Embryonic facial prominence (tissue), 1 donor: ENCODE data around the gene CHD2.
A peak's percentile ranks its signal among the peaks of the same experiment; 100 is the strongest.

Experiments
- DNase-seq: peaks from one replicate; pipeline ENCODE4 v3.0.0-alpha.2; 2016; ENCODE audit errors: extremely low spot score

The CHD2 gene

GRCh38 chr15:92885224-92886041 is 14.7 kb upstream of the CHD2 start:
- peak; percentile 6 for DNase-seq

- DNase-seq, result peak; percentile 18
These were observed 14.0 kb upstream of the CHD2 start for GRCh38 chr15:92886042-92886537.

DNA sequence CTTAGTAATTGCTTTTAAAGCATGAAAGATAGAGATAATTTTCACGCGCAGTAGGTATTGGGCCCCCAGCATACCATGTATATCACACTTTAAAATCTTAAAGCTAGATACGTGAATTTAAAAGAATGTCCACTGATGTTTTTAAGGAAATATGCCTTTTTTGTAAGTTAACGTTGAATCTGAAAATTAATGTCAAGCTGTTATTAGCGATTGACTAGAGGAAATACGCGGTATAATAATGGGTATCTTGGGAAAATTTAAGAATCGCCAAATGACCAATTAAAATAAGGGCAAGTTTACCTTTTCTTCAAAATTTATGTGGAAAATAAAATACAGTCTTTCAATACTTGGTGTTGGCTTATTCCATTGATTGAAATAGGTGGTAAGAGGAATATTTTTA is 13.3 kb upstream of the CHD2 start:
- DNase-seq, result peak; percentile 5

- no peak for DNase-seq
These were observed 12.3 kb upstream of the CHD2 start for GRCh38 chr15:92887869-92888268.

DNA sequence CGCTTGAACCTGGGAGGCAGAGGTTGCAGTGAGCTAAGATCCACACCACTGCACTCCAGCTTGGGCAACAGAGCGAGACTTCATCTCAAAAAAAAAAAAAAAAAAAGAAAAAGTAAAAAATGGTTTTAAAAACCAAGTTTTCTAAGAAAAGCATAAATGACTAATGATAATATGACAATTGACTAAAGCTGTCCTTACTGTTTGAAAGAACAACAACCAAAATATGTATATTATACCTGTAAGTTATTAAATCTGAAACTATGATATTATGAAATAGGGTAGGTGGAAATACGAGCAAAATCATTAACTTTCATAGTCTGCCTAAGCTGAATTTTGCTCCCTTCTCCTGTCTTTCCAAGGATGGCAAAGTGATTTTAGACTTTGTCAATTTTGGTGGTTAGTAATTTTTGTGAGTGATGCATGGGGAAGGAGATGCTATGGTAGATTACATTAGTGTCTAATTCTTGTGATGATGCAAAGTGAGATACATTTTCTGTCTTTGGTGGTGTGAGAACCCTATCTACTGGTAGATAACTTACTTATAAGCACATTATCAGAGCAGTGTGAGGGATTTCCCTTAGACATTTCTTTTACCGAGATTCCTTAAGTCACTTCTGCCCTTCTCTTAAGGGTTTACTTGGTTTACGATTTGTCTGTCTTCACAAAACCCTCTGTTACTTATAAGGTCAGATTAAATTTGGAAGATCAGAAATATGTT is 10.6 kb upstream of the CHD2 start:
- DNase-seq, result no peak

DNA sequence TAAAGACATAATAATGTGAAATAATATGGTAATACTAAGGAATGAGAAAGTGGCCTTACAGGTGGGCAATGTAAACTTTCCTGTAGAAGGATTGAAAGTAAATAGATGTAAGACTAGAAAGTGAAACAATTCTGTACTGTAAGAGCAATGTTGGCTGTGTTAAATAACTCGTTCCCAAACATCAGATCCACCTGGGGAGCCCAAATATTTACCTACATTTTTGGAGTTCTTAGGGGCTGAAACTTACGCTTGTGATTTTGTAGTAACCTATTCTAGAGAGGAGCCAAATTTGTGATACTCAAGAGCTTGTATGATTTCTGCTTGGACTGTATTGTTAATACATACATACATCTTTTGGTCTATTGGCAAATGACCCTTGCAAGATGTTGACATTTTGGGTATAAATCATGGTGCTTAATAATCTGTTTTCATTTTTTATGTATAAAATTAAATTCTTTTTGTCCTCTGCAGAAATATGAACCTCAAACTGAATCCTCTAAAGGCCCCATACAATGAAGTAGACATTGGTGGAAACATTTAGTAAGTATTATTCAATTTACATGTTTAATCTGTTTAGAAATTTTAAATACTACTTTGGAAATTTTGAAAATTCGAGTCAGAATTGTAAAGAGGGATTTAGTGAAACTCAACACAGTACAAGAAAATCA is 8.5 kb upstream of the CHD2 start:
- DNase-seq, result no peak

DNA sequence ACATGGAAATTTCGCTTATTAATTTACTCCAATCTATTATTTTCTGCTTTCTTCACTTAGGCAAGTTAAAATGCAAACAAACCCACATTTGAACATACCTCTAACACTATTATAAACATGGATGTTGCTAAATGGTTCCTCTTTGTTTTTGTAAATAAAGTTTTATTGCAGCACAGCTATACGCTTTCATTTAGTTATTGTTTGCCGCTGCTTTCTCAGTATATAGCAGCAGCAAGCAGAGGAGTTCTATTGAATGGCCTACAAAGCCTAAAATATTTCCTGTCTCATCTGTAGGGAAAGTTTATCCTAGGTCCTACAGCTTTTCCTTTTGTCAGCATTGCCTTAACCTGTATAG is 7.9 kb upstream of the CHD2 start:
- DNase-seq, result no peak

DNA sequence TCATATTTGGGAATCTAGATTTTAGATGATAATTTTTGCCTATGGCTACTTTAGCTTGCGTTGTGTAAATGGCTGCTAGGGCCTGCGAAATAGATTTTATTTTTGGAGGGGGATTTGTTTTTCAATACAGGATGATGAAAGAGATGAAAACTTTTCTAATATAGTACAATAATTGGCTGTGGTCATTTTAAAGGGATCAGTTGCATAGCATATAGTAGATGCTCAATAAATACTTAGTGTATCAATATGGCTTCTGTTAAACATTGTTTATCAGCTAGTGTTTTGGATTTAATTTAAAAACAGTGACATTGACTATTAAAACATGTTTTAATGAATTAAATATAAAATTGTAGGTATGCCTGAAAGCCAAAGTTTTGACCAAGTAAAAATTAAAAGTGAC is 6.9 kb upstream of the CHD2 start:
- DNase-seq, result no peak

DNA sequence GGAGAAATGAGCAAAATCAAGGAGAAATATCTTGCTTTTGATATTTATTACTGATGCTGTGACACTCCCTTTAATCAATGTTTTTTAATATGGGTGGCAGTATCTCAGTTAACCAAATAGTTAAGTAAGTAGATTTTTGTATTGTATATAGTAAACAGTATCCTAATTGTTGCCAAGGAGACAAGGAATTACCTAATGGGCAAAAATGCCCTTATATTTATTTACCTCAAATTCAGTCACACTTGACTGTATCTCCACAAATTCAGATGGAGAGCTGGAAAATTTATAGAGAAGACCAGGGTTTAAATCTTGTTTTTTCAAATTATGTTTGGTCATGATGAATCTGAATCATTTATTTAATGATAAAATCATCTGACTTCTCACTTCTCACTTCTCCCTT is 3.6 kb upstream of the CHD2 start:
- no peak for DNase-seq

- DNase-seq, result no peak
These were observed 2.5 kb upstream of the CHD2 start for GRCh38 chr15:92897620-92898019.

- no peak for DNase-seq
These were observed 1.0 kb upstream of the CHD2 start for GRCh38 chr15:92898988-92899582.

- no peak for DNase-seq
These were observed 550 bp upstream of the CHD2 start for GRCh38 chr15:92899601-92899947.

DNA sequence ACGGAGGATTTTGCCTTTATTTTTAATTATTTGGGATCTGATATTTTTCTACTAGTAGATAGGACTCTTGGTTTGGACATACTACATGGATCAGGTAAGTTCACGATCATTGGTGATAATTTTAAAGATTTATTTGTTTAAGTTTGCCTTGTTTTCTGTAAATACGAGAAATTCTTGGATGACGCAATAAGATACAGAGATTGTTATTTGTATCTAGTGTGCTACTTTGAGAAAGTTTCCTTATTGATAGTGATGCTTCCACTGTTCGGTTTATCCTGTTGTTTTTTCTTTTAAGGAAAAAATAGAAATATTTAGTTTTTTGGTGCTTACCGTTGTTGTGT is 577 bp downstream of the CHD2 start:
- DNase-seq, result no peak

GRCh38 chr15:92901072-92901761 is 1.1 kb downstream of the CHD2 start:
- no peak for DNase-seq

DNA sequence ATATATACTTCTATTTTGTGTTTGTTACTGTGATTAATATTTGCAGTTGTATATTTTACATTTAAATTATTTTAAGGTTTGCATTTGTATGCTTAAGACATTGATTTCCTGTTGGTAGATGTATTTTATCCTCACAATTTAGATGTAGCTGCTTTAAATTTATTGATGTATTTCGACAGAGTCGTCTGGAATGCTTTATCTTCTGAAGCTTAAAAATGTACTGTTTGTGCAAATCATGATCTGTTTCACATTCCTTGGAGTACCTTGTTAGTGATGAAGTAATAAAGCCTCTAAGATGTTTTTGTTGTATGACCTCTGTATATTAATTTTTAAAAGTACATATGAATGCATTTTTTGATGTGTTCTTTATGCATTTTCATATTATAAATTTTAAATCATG is 1.9 kb downstream of the CHD2 start:
- no peak for DNase-seq

GRCh38 chr15:92902737-92903593 is 2.8 kb downstream of the CHD2 start:
- no peak for DNase-seq

DNA sequence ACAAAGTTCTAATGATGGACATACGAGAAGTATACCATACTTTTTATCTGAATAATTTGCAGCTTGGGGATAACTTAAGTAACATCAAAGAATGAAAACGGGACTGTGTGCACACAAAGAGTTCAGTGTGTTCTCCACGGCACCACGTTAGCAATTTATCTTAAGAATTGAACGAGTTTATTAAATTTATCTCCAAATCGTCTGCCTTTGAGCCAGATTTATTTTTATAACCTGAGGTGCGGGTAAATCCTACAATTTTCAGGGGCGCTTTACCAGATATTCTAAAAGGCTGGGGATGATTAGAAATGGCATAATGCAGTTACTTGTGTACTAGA is 3.5 kb downstream of the CHD2 start:
- peak; percentile 57 for DNase-seq

DNA sequence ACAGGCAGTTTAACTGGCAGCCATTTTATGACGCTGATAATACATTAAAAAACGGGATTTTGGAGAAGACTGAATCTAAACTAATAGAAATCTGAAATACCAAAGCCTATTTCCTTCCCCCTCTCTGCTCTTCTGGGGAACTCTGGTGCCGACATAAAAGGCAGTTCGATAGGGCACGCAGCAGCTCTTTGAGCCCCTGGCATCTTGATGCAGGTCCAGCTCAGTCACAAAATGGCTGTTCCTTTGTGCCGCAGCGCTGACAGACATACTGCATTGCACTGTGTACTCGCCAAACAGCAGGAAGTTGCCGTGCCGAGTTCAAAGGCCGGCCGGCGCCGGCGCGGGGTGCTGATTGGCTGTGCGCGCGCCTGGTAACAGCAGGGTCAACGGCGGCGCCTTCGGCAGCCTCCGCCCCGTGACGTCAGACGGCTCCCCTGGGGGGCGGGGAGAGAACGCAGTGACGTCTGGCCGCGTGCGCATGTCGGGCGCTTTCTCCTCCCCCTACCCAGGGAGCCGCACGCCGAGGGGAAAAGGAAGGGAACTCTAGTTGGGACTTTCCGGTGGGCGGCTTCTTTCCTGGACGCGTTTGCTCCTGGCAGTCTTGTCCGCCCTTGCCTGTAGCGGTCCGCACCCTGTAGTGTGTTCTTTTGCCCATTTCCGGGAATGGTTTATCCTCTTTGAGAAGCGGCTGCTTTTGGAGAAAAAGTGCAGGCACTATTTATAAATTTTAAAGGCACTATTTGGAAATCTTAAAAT is 4.0 kb downstream of the CHD2 start:
- DNase-seq, result peak; percentile 98

DNA sequence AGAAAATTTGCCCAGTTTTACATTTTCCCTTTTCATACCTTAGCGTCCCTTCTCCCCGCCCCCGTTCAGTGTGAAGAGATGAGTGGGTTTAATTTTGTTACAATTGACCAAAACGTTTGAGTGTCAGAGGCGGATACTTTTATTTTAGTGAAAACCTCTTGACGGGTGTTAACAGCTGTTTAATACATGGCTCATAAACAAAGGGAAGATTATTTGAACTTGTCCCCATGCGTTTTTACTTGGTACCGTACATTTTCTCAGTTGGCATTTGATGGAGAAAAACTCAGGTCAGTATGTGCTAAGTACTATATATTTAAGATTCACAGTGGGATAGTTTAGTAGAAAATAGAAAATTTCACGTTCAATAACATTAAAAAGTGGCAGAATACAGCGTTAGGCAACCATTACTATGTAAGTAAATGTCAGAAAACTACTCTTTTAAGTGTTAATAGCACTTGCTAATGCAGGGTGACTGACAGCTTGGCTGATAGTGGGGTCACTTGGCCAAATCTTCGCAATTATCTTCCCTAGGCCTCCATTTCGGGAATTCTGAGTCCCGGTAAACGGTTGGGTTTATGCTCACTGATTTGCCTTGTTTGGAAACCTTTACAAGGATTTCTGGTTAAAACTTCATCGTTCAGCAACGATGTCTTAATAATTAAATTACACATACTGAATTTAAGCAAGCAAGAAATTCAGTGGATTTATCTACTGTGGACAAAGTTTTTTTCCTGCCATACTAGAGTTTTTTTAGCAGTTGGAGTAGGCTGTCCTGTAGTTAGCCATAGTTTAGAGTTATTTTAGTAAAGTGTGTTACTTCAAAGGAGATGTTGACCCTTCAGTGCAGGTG is 4.8 kb downstream of the CHD2 start:
- no peak for DNase-seq
